Activated CD4-positive, alpha-beta T cell treated with anti-CD3 and anti-CD28 coated beads for 1 hour (primary cell): ENCODE measurements around the gene ZNRF4.
"Not testable (repeated sequence)": the region's sequence is repeated elsewhere in the genome, so short reads cannot be mapped to it uniquely, and the experiment has no call there.

Experiments used
- DNase-seq: peaks from one replicate; pipeline ENCODE4 v3.0.0-alpha.2; 2020

ZNRF4 gene

GRCh38 chr19:5478241-5478924, 23.2 kb downstream of the ZNRF4 start:
- DNase-seq: no peak

DNA sequence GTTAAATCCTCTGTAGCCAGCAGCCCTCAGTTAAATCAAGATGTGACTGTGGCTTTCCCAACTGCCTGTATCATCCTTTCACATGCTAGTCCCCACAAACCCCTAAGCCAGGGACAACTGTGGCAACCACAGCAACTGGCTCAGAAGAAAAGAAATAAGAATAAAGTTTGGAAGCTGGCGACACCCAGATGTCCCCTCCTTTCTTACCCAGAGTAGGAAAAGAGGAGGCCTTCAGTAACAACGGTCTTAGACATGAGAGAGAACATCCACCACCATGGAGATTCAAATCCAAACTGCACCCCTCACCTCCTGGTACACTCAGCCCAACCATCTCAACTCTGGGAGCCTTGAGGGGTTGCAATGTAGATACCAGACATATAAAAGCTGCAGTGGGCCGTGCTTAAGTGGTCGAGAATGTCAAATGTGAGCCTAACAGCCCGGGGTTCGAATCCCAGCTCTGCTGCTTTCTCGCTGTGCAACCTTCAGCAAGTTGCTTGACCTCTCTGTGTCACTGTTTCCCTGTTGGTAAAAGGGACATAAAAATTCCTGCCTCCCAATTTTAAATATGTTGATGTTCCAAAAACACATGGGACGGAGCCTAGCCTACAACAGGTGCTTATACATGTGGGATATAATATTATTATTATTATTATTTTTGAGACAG, 23.8 kb downstream of the ZNRF4 start:
- no peak for DNase-seq

DNA sequence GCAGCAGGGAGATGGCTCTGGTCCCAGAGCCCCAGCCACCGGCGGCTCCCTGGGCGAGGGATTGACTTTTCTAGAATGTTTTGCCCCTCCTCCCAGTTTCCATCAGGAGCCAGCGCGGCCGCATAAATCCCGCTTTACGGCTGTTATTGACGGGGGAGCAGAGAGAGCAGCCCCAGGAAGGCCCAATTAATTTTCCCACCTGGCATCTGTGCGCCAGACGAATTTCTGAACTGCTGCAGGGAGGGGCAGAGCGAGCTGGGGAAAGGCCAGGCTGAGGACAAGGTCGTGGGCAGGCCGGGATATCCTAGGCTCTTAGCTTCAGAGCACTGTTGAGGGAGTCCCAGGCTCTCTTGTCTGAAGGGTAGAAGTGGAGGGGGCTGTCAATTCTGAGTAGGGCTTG, 24.7 kb downstream of the ZNRF4 start:
- DNase-seq: no peak

- no peak for DNase-seq
These were observed 25.2 kb downstream of the ZNRF4 start for GRCh38 chr19:5480427-5480836.

- DNase-seq: no peak
These were observed 26.7 kb downstream of the ZNRF4 start for GRCh38 chr19:5481957-5482356.

- DNase-seq: no peak
These were observed 29.4 kb downstream of the ZNRF4 start for GRCh38 chr19:5484398-5485285.

DNA sequence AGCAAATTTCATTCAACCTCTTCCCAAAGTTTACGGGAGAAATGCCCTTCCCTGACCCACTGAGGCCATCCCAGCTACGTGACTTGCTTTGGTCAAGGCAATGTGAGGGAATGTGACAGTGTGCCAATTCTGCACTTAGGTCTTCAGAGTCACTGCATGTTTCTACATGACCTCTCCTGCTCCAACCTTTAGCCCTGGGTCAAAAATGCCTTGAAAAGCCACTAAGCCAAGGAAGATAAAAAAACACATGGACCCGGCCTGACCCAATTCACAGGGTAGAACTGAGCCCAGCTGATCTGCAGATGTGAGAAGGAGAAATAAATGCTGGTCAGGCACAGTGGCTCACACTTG, 30.0 kb downstream of the ZNRF4 start:
- DNase-seq: no peak

- DNase-seq: not testable (repeated sequence)
These were observed 30.4 kb downstream of the ZNRF4 start for GRCh38 chr19:5485658-5486057.

DNA sequence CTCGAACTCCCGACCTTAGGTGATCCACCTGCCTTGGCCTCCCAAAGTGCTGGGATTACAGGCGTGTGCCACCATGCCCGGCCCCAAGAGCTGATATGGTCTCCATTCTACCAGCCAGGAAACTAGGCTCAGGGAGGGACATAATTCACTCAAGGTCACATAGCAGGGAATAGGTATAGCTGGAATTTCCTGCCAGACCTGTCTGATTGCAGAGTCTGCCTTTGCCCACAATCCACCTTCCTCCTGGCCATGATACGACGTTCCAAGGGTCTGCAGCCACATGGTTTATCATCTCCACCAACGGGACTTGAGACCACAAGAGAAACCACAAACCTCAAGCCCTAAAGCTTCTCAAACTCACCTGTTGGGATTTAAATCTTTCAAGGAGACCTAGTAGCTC, 32.0 kb downstream of the ZNRF4 start:
- no peak for DNase-seq

GRCh38 chr19:5489551-5489950, 34.3 kb downstream of the ZNRF4 start:
- no peak for DNase-seq

GRCh38 chr19:5491565-5491964, 36.3 kb downstream of the ZNRF4 start:
- no peak for DNase-seq

- DNase-seq: no peak
These were observed 37.0 kb downstream of the ZNRF4 start for GRCh38 chr19:5492281-5492634.

- no peak for DNase-seq
These were observed 37.6 kb downstream of the ZNRF4 start for GRCh38 chr19:5492635-5493409.

DNA sequence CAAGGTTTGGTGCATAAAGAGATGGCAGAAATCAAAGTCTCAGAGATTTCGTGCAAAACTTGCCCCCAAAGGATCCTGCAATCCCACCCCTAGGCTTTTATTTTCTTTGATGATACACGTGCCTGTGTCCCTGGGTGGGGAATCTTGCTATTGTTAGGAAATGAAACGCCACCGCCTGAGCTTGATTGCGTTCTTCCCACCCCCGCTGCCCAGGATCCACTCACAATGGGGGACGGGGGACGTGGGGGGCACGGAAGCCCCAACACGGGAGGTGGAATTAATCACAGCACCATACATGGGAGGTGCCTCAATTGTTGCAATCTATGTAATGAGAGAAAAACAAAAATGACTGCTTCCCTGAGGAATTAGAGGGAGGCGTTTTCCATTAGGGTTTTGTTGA, 39.6 kb downstream of the ZNRF4 start:
- DNase-seq: no peak

DNA sequence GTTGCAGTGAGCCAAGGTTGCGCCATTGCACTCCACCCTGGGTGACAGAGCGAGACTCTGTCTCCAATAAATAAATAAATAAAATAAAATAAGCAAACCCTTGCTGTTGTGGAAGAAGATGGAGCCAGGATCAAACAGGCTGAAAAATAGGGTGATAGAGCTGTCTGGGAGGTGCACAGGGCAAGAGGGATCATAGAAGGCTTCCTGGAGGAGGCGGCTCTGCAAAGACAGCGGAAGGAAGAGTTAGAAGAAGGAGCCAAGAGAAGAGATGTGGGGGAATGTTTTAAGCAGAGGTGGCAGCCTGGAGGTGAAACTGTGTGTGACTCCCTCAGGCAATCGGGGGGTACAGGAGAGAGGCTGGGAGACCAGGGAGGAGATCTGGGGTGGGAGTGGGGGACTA, 40.6 kb downstream of the ZNRF4 start:
- DNase-seq: no peak

DNA sequence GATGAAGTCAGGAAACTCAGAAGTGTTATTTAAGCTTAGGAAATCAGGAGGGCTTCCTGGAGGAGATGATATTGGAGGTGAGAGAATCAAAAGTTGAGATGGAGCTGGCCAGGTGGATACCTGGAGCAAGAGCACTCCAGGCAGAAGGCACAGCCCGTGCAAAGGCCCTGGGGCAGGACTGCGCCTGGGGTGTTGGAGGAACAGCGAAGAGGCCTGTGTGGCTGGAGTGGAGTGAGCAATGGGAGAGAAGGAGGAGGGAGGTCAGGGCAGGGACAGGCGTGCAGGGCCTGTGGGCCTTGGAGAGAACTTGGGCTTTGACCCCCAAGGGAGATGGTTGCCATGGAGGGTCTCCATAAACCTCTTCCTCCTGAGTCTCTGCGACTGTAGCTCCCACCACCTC, 42.1 kb downstream of the ZNRF4 start:
- DNase-seq: no peak

- DNase-seq: no peak
These were observed 43.8 kb downstream of the ZNRF4 start for GRCh38 chr19:5498830-5499550.

DNA sequence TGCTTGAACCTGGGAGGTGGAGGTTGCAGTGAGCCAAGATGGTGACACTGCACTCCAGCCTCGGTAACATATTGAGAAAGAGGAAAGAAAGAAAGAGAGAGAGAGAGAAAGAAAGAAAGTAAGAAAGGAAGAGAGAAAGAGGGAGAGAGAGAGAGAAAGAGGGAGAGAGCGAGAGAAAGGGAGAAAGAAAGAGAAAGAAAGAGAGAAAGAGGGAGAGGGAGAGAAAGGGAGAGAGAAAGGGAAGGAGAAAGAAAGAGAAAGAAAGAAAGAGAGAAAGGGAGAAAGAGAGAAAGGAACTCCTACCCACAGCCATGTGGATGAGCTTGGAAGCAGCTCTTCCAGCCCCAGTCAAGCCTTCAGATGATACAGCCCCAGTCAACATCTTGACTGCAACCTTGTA, 46.7 kb downstream of the ZNRF4 start:
- DNase-seq: no peak

- no peak for DNase-seq
These were observed 48.4 kb downstream of the ZNRF4 start for GRCh38 chr19:5503598-5503997.

DNA sequence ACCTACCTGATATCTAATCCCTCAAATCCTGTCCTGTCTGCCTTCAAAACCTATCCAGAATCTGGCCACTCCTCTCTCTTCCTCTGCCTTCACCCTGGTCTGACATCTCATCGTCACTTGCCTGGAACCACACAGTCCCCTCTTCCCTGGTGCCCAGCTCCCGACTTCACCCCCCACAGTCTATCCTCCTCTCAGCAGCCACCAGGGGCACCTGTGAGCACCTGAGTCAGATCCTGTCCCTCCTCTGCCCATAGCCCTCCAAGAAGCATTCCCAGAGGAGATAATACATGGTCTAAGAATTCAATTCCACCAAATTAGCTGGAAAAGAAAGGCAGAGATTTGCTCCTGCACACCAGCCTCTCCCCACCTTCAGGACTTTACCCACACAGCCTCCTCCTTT, 48.9 kb downstream of the ZNRF4 start:
- no peak for DNase-seq
